IPS-15b (cell line): ENCODE results near the gene MTX3.

ENCODE experiments used
- H3K27me3 ChIP-seq: one replicate; pipeline ENCODE4 v1.6.1; 2013; ENCODE audit warnings: low read length; ENCODE audit not compliant: control insufficient read depth, insufficient read depth
- H3K36me3 ChIP-seq: one replicate; pipeline ENCODE4 v1.6.1; 2013; ENCODE audit warnings: low read length; ENCODE audit not compliant: control insufficient read depth, insufficient read depth
- H3K4me1 ChIP-seq: one replicate; pipeline ENCODE4 v1.6.1; 2013; ENCODE audit warnings: mild to moderate bottlenecking, low read length; ENCODE audit not compliant: control insufficient read depth, insufficient read depth
- H3K4me3 ChIP-seq: one replicate; pipeline ENCODE4 v1.5.1; 2013; ENCODE audit warnings: low read depth, low read length
- H3K9ac ChIP-seq: one replicate; pipeline ENCODE4 v1.6.1; 2013; ENCODE audit warnings: low read depth, mild to moderate bottlenecking, low read length
- H3K9me3 ChIP-seq: one replicate; pipeline ENCODE4 v1.6.1; 2013; ENCODE audit warnings: mild to moderate bottlenecking, low read length; ENCODE audit not compliant: control insufficient read depth, insufficient read depth

MTX3 gene

DNA sequence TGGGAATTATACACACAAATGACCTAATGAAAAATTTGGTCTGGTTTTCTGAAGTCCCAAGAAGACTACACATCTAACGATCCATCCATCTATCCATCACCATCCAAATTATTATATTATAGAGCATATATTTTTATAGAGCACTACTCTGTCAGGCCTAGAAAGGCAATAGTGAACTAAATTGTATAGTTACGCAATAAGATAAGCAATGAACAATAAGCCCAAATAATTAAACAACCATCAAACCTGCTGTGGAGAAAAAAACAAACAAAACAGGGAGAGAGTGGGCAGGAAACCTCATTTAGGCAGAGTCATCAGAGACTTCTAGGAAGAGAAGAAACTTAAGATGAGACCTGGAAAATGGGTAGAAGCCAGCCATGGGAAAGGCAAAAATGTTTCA, 59.7 kb downstream of the MTX3 start:
- H3K4me3 ChIP-seq, result no peak overlapping the region
- no peaks in the 10 kb centered on the region for H3K27me3 ChIP-seq
- H3K36me3 ChIP-seq, result no peaks in the 10 kb centered on the region
- no peaks in the 10 kb centered on the region for H3K9me3 ChIP-seq
- H3K9ac ChIP-seq, result no peak overlapping the region
- H3K4me1 ChIP-seq, result no peaks in the 10 kb centered on the region

DNA sequence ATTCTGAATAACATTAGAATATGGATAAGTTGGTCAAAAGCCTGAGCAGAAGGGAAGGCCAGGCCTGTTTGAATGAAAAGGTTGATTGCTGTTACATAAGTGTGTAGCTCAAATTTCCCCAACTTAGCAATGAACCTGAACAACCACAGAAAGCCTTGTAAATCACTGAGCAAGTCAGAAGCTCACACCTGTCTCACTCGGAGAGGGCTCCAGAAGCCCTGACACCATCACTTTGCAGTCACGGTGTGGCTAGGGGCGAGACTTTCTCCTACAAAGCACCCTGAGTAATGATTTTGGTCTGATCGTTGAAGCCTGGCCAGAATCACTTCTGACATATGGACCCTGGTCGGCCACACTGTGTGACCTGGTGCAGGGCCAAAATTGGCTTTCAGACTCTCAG, 62.0 kb downstream of the MTX3 start:
- H3K4me3 ChIP-seq, result no peak overlapping the region

More for the DNA sequence above, 62.0 kb downstream of the MTX3 start:
- no peaks in the 10 kb centered on the region for H3K36me3 ChIP-seq
- H3K4me1 ChIP-seq, result no peaks in the 10 kb centered on the region
- no peak overlapping the region for H3K9ac ChIP-seq
- H3K27me3 ChIP-seq, result no peaks in the 10 kb centered on the region
- H3K9me3 ChIP-seq, result no peaks in the 10 kb centered on the region
